Dendritic cell treated with granulocyte-macrophage colony-stimulating factor and Interleukin-4, amounts not matched to agents 40 ng/mL and 50 ng/mL, for 4 days (primary cell): ENCODE results near the gene KLC3.

Experiments
- H3K27ac Mint-ChIP-seq: one replicate; pipeline ENCODE4 v1.8.0; 2022; ENCODE audit warnings: mild to moderate bottlenecking, mixed read lengths
- H3K27me3 Mint-ChIP-seq: one replicate; pipeline ENCODE4 v1.8.0; 2022; ENCODE audit warnings: mild to moderate bottlenecking, mixed read lengths
- H3K36me3 Mint-ChIP-seq: one replicate; pipeline ENCODE4 v1.8.0; 2022; ENCODE audit warnings: low read depth, mixed read lengths
- H3K4me1 Mint-ChIP-seq: one replicate; pipeline ENCODE4 v1.8.0; 2022; ENCODE audit warnings: low read depth, mixed read lengths
- H3K4me3 Mint-ChIP-seq: one replicate; pipeline ENCODE4 v1.8.0; 2022; ENCODE audit warnings: mild to moderate bottlenecking, moderate library complexity, mixed read lengths
- H3K9me3 Mint-ChIP-seq: one replicate; pipeline ENCODE4 v1.8.0; 2022; ENCODE audit warnings: mixed read lengths
- intact Hi-C: fragments of 100-400 bp; cut with micrococcal nuclease; formaldehyde crosslinking; loops from one replicate; pipeline ENCODE4 v1.15.0; 2022

Gene KLC3

DNA sequence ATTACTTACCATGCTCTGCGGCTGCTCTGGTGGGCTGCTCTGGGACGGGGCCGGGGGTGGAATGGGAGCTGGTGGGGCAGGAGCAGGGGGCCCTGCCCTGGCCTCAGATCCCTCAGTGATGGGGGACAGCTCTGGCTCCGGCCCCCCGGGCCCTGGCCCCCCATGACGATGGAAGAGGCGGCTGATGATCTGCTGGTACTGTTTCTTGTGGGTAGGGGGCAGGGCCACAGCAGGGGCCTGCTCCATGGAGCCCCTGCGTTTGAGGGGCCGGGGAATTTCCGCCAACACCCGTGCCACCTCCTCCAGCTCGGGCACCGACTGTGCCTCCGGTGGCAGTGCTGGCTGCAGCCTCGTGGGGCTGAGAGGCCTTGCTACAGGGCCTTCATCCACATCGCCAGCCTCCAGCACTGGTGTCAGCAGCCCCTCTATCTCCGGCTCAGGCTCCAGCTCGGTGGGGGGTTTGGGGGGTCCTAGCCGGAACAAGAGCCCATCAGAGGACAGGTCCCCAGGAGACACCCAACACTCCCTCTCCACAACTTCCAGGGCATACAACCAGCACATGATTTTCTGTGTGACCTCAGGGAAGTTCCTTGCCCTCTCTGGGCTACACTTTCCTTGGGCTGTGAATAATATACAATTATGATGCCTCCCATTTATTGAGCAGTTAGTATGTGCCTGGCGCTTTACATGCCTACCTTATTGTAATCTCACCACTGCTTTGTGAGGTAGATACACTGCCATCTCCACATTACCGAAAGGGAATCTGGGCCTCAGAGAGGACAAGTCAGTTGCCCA lies 51.5 kb downstream of the KLC3 start:
- Mint-ChIP-seq H3K27ac (no peak overlapping the region), H3K36me3 (no peaks in the 10 kb centered on the region), H3K27me3 (peaks cover 51% of the 10 kb centered on the region), H3K4me3 (no peak overlapping the region), H3K9me3 (no peaks in the 10 kb centered on the region), H3K4me1 (peaks cover 15% of the 10 kb centered on the region)
- intact Hi-C loops = no loop called here

DNA sequence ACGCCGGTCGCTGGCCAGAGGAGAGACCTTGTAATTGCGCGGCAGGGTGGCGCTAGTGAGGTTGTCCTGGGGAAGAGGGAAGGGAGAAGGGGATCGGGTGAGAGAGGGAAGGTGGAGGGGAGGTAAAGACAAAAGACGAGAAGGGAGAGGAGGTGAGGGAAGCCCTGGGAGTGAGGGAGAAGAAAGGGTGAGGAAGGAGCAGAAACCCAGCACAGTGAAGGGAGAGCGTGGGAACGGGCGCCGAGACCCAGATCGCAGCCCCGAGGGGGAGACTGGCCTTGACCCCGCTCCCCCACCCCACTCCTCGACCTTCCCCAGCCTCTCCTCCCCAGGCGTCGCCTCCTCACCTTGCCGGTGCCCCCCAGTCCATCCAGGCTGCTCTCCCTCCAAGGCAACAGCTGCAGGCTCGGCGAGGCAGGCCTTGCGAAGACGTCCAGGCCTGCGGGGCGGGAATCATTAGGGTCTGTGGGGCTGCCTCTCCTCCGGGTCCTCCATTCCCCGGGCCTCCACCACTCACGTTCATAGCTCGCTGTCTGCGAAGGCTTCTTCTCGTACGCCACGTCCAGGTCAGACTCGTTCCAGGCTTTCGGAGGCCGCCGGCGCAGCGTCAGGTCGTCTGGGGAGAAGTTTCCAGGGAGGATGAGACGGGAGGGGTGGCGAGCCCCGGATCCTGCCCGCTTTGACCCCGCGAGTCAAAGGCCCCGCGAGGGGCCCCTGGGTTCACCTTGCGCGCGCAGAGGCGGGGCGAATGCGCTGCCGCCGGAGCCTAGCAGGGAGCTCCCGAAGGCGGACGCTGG lies 55.5 kb downstream of the KLC3 start:
- intact Hi-C loops = no loop called here
- H3K27me3 Mint-ChIP-seq = peaks cover 55% of the 10 kb centered on the region
- H3K4me3 Mint-ChIP-seq = no peak overlapping the region

DNA sequence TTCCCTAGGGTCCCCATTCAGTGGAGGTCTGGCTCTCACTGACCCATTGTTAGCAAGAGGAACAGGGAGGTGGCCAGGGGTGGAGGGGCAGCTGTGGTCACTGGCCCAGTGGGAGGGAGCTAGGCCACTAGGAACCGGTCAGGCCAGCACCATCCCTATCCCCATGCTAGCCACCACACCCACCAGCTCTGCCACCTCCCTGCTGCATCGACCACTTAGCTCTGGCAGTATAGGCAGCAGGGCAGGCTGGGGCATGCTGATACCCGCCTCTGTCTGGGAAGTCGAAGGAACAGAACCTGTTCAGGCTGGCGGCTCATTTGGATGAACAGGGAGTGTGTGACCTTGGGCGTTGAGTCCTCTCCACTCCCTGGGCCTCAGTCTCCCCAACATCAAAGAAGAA lies 59.6 kb downstream of the KLC3 start:
- intact Hi-C loops = no loop called here
- Mint-ChIP-seq H3K4me3 (no peak overlapping the region), H3K36me3 (no peaks in the 10 kb centered on the region), H3K4me1 (peaks cover 41% of the 10 kb centered on the region), H3K27me3 (peaks cover 74% of the 10 kb centered on the region), H3K27ac (no peak overlapping the region), H3K9me3 (no peaks in the 10 kb centered on the region)

More for the DNA sequence above, 55.5 kb downstream of the KLC3 start:
- H3K4me1 Mint-ChIP-seq = peaks cover 21% of the 10 kb centered on the region
- no peaks in the 10 kb centered on the region for H3K9me3 Mint-ChIP-seq
- H3K36me3 Mint-ChIP-seq = no peaks in the 10 kb centered on the region
- no peak overlapping the region for H3K27ac Mint-ChIP-seq
